ENCODE data around the gene CA12.
"Not testable (repeated sequence)": the region's sequence is repeated elsewhere in the genome, so short reads cannot be mapped to it uniquely, and the experiment has no call there.

Gene CA12

DNA sequence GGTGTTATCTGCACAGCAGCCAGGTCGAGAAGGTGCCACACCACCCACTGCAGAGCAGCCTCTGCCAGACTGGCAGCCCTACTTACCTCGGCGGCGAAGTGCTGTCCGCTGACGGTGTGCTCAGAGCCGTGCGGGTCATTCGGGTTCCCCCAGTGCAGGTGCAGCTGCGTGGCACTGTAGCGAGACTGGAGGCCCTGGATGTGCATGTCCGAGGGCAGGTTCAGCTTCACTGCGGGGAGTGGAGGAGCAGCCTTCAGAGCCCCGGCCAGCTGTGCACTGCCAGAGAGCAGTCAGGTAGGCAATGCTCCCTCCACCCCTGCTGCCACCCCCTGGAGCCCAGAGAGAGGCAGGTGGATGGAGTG lies 36.3 kb downstream of the CA12 start:
- no peak for TF ChIP-seq CTCF (IDR thresholded peaks at IDR 0.05; ENCODE audit: borderline replicate concordance, insufficient read depth, low read depth, low read length)
- no peak overlapping the region for H3K4me3 ChIP-seq (ENCODE audit: low read depth, low read length)

DNA sequence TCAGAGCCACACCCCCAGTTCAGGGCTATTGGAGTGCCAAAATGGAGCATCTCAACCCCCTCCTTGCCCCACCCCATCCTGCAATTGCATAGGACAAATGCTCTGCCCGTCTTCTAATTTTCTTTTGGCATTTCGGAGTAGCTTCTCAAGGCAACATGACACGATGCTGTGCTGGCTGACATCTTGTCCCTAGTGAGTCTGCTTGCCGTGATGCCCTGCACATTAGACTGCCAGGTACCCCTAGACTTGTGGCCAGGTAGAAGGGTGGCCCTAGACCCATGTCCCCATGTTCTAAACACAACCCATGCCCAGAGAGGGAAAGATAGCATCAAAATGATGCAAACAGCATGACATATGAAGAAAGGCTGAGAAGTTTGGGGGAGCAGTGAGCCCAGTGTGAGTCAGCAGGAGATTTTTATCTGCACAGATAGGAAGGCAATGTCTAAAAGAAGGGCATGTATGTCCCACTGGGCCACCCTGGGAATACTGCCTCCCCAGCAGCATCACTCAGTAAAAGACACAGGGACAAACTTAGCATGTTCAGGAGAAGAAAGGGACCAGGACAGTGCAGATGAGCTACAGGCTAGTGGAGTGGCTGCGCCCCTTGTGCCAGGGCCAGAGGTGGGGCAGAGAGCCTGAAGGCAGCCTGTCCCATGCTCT lies 36.8 kb downstream of the CA12 start:
- TF ChIP-seq CTCF (IDR thresholded peaks at IDR 0.05; ENCODE audit: borderline replicate concordance, insufficient read depth, low read depth, low read length), result no peak
- H3K4me3 ChIP-seq (ENCODE audit: low read depth, low read length), result no peak overlapping the region

DNA sequence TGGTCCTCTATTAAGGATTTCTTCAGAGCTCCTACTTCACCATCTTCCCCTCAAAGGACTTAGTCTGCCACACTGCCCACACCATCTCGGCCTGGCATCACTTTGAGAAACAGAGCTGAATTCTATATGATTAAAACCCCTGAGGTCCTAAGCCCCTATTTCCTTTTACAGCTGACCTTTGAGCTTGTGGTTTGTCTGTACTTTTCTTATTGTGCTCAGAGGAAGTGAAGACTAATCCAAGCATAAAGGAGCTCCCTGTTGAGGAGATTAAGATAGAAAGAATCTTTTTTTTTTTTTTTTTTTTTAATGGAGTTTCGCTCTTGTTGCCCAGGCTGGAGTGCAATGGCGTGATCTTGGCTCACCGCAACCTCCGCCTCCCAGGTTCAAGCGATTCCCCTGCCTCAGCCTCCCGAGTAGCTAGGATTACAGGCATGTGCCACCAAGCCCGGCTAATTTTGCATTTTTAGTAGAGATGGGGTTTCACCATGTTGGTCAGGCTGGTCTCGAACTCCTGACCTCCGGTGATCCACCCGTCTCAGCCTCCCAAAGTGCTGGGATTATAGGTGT lies 38.6 kb downstream of the CA12 start:
- H3K4me3 ChIP-seq (ENCODE audit: low read depth, low read length), result not testable (repeated sequence)

- no peak for TF ChIP-seq CTCF (IDR thresholded peaks at IDR 0.05; ENCODE audit: borderline replicate concordance, insufficient read depth, low read depth, low read length)
These were observed 39.7 kb downstream of the CA12 start for GRCh38 chr15:63341898-63342297.

GRCh38 chr15:63340878-63341277 lies 40.8 kb downstream of the CA12 start:
- TF ChIP-seq CTCF (IDR thresholded peaks at IDR 0.05; ENCODE audit: borderline replicate concordance, insufficient read depth, low read depth, low read length), result no peak
- no peak overlapping the region for H3K4me3 ChIP-seq (ENCODE audit: low read depth, low read length)

More at GRCh38 chr15:63341898-63342297, 39.7 kb downstream of the CA12 start:
- H3K4me3 ChIP-seq (ENCODE audit: low read depth, low read length), result no peak overlapping the region

- H3K4me3 ChIP-seq (ENCODE audit: low read depth, low read length), result no peak overlapping the region
- TF ChIP-seq CTCF (IDR thresholded peaks at IDR 0.05; ENCODE audit: borderline replicate concordance, insufficient read depth, low read depth, low read length), result no peak
These were observed 41.3 kb downstream of the CA12 start for GRCh38 chr15:63340353-63340752.

DNA sequence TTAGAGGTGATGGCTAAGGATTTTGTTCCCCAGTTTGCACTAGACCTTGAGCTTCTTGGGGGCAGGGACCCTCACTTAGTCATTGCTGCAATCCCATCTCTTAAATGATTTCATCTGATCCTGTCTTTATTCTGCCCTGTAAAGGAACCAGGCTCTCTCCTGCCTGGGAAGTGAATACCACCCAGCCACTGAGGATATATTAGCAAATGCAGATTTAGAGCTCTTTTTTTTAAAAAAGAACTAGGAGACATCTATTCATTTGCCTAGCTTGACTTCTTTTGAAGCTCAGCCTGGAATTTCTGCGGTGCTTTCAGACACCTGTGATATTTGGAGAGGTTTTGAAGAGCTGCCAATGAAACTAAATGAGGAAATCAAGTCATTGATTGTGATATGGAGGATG lies 41.8 kb downstream of the CA12 start:
- H3K4me3 ChIP-seq (ENCODE audit: low read depth, low read length), result no peak overlapping the region
- no peak for TF ChIP-seq CTCF (IDR thresholded peaks at IDR 0.05; ENCODE audit: borderline replicate concordance, insufficient read depth, low read depth, low read length)
